GM12878 (cell line): ENCODE results near the gene JCHAIN. TPM values are rescaled to one million over a fixed set of nuclear protein-coding genes. Genes with fewer than 3 reads are reported as not detected.
A peak's percentile ranks its signal among the peaks of the same experiment; 100 is the strongest.

Source experiments
- CBFB ChIP-seq: IDR thresholded peaks from 2 replicates; pipeline ENCODE4 v1.6.1; 2016; ENCODE audit warnings: antibody characterized with exemption, low read depth
- CBX3 ChIP-seq: fragments of 200-600 bp; sonication (generic); IDR thresholded peaks from 2 replicates; pipeline ENCODE4 v1.6.1; 2016; ENCODE audit warnings: low read depth, borderline replicate concordance
- CHD4 ChIP-seq: fragments of 200-600 bp; sonication (generic); IDR thresholded peaks from 2 replicates; pipeline ENCODE4 v1.6.1; 2016; ENCODE audit warnings: mild to moderate bottlenecking
- CREB1 ChIP-seq: IDR thresholded peaks from 2 replicates; pipeline ENCODE4 v1.6.1; 2012; ENCODE audit warnings: low read depth, mild to moderate bottlenecking, inconsistent platforms
- CREM ChIP-seq: IDR thresholded peaks from 2 replicates; pipeline ENCODE4 v1.6.1; 2014; ENCODE audit warnings: antibody characterized with exemption, low read depth
- E2F8 ChIP-seq: fragments of 450-650 bp; IDR thresholded peaks from 2 replicates; pipeline ENCODE4 v1.6.1; 2018; ENCODE audit warnings: mild to moderate bottlenecking, low read depth, moderate library complexity; ENCODE audit not compliant: partially characterized antibody
- EED ChIP-seq: sonication (generic); IDR thresholded peaks from 2 replicates; pipeline ENCODE4 v1.6.1; 2016; ENCODE audit warnings: antibody characterized with exemption, low read depth
- ETV6 ChIP-seq, 2 experiments: fragments of 450-650 bp in 1 of 2; IDR thresholded peaks in 1 of 2; conservative IDR thresholded peaks in 1 of 2; 2 replicates each; pipeline ENCODE4 v1.6.1; 2014; ENCODE audit warnings: antibody characterized with exemption in 1 of 2, borderline replicate concordance in 1 of 2, low read depth in 1 of 2, mild to moderate bottlenecking in 1 of 2, moderate library complexity in 1 of 2
- FOS ChIP-seq: IDR thresholded peaks from 3 replicates; pipeline ENCODE4 v1.6.1; 2011; ENCODE audit warnings: borderline replicate concordance; ENCODE audit not compliant: insufficient read length; ENCODE audit errors: extremely low read depth
- FOXM1 ChIP-seq: IDR thresholded peaks from 2 replicates; pipeline ENCODE4 v1.6.1; 2012; ENCODE audit warnings: low read depth, mild to moderate bottlenecking, inconsistent platforms, low read length, moderate library complexity
- MLLT1 ChIP-seq: fragments of 450-650 bp; IDR thresholded peaks from 2 replicates; pipeline ENCODE4 v1.6.1; 2016; ENCODE audit warnings: mild to moderate bottlenecking
- NR2C2 ChIP-seq: IDR thresholded peaks from 2 replicates; pipeline ENCODE4 v1.6.1; 2011; ENCODE audit warnings: borderline replicate concordance, low read depth; ENCODE audit not compliant: control insufficient read depth, insufficient read length
- PML ChIP-seq: IDR thresholded peaks from 2 replicates; pipeline ENCODE4 v1.6.1; 2012; ENCODE audit warnings: low read length, inconsistent platforms
- RELB ChIP-seq: fragments of 450-650 bp; IDR thresholded peaks from 2 replicates; pipeline ENCODE4 v1.6.1; 2017; ENCODE audit warnings: low read depth, mild to moderate bottlenecking, moderate library complexity
- REST ChIP-seq: IDR thresholded peaks from 2 replicates; pipeline ENCODE4 v1.6.1; 2012; ENCODE audit warnings: mild to moderate bottlenecking, low read depth, low read length
- TCF3 ChIP-seq: IDR thresholded peaks from 2 replicates; pipeline ENCODE4 v1.6.1; 2012; ENCODE audit warnings: low read depth, mild to moderate bottlenecking, low read length, borderline replicate concordance; ENCODE audit not compliant: insufficient read depth
- YY1 ChIP-seq: IDR thresholded peaks from 2 replicates; pipeline ENCODE4 v1.6.1; 2011; ENCODE audit warnings: low read depth, mild to moderate bottlenecking, low read length
- ZBED1 ChIP-seq: IDR thresholded peaks from 2 replicates; pipeline ENCODE4 v1.6.1; 2016; ENCODE audit warnings: borderline replicate concordance
- ZNF217 ChIP-seq: fragments of 450-650 bp; IDR thresholded peaks from 2 replicates; pipeline ENCODE4 v1.6.1; 2017; ENCODE audit warnings: antibody characterized with exemption, mild to moderate bottlenecking
- polyA plus RNA-seq, 11 experiments: library from polyadenylated mRNA; depleted of rRNA in 4 of 11; unstranded in 6 of 11; stranded (reverse) in 5 of 11; fragments of >200 nt; fragmentation: Nextera tagmentation in 4 of 11; fragmentation: Illumina TruSeq in 1 of 11; extraction: Ambion mirVana in 4 of 11; extraction: Trizol in 1 of 11; gene quantifications; 1 replicate in 1 of 11; 2 replicates in 10 of 11; pipeline versions ENCODE4 v1.2.1 to v1.2.3, GENCODE V29; 2011 to 2016; ENCODE audit warnings: inconsistent platforms in 2 of 11, missing spikeins in 2 of 11, low read depth in 1 of 11
- total RNA-seq, 4 experiments: library from RNA; depleted of rRNA in 3 of 4; stranded (reverse); fragments of >200 nt in 3 of 4; fragmentation: Illumina TruSeq in 1 of 4; extraction: Trizol in 1 of 4; gene quantifications; 2 replicates each; pipeline versions ENCODE4 v1.2.1 to v1.2.3, GENCODE V29; 2013 to 2021

Gene JCHAIN
- total and polyA plus RNA-seq, 10 of the 15 experiments (the other 5 are each of a cell fraction or from before 2014, with no cell fraction given) = 188 to 1,045 (median 486) TPM

GRCh38 chr4:70714079-70714887, 48.0 kb upstream of the JCHAIN start (continued):
- no peak for TF ChIP-seq E2F8
- no peak for TF ChIP-seq FOXM1
- peak; percentile 50; the same call in 1 of the 2 replicates for TF ChIP-seq PML
- no peak for TF ChIP-seq RELB
- no peak for TF ChIP-seq NR2C2
- TF ChIP-seq EED = no peak
- no peak for TF ChIP-seq CBX3
- no peak for TF ChIP-seq CBFB
- no peak for TF ChIP-seq CHD4
- peak in 1 of 2 experiments; percentile 32; a peak in 1 of 4 replicates for TF ChIP-seq ETV6 (conservative IDR thresholded peaks at IDR 0.05 in 1 of 2, IDR thresholded peaks at IDR 0.05 in 1 of 2; ENCODE audit: borderline replicate concordance in 1 of 2, low read depth in 1 of 2)
- TF ChIP-seq ZBED1 = 0 out of 2 replicates have a peak, but pooled peaks have one; percentile 3
- no peak for TF ChIP-seq REST
- no peak for TF ChIP-seq YY1
- TF ChIP-seq MLLT1 = no peak
- TF ChIP-seq ZNF217 = peak; percentile 58; the same call in 1 of the 2 replicates
- TF ChIP-seq TCF3 = no peak
- no peak for TF ChIP-seq FOS
- 0 out of 2 replicates have a peak, but pooled peaks have one; percentile 4 for TF ChIP-seq CREM
- no peak for TF ChIP-seq CREB1
